Measurements from ENCODE around the gene JKAMP. TPM values are rescaled to one million over a fixed set of nuclear protein-coding genes. Genes with fewer than 3 reads are reported as not detected.

The JKAMP gene
- total and polyA plus RNA-seq, 12 donors = 19.6 to 31.9 (median 26.4) TPM

DNA sequence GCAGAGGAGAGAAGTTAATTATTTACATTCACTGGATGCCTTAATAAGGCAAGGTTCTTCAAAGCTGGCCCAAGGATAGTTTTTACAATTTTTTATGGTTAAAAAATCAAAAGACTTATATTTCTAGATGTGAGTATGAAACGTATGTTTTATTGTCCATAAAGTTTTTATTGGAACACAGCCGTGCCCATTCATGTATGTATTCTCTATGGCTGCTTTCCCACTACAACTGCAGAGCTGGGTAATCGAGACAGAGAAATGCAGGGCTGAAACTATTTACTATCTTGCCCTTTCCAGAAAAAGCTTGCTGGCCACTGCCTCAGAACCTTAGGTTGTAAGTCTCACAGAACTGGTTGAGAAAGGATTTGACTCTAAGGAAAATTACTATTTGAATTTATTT lies 16.4 kb downstream of the JKAMP start:
- WGBS, 2 donors = 69 to 84% methylated on average over 3 of the region's 3 CpGs
- H3K4me3 ChIP-seq = no peak overlapping the region
- ATAC-seq (no peak), DNase-seq (no peak)
- H3K4me1 ChIP-seq = peaks cover 0 to 8% (median 3%) of the 10 kb centered on the region in 9 donors
- TF ChIP-seq, protein P1, sequence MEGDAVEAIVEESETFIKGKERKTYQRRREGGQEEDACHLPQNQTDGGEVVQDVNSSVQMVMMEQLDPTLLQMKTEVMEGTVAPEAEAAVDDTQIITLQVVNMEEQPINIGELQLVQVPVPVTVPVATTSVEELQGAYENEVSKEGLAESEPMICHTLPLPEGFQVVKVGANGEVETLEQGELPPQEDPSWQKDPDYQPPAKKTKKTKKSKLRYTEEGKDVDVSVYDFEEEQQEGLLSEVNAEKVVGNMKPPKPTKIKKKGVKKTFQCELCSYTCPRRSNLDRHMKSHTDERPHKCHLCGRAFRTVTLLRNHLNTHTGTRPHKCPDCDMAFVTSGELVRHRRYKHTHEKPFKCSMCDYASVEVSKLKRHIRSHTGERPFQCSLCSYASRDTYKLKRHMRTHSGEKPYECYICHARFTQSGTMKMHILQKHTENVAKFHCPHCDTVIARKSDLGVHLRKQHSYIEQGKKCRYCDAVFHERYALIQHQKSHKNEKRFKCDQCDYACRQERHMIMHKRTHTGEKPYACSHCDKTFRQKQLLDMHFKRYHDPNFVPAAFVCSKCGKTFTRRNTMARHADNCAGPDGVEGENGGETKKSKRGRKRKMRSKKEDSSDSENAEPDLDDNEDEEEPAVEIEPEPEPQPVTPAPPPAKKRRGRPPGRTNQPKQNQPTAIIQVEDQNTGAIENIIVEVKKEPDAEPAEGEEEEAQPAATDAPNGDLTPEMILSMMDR (IDR thresholded peaks at IDR 0.05) = no peak
- H3K9me3 ChIP-seq = no peaks in the 10 kb centered on the region
- H3K36me3 ChIP-seq = peaks cover 0 to 99% (median 26%) of the 10 kb centered on the region in 9 donors
- H3K27ac ChIP-seq = no peak overlapping the region
- intact Hi-C loops (cut with DNase I) = loop anchor here in 1 of 10 donors (10.0 kb wide), 1 partner anchor 74 kb away; the partner anchor contains the start of gene CCDC175
- no peaks in the 10 kb centered on the region for H3K27me3 ChIP-seq

DNA sequence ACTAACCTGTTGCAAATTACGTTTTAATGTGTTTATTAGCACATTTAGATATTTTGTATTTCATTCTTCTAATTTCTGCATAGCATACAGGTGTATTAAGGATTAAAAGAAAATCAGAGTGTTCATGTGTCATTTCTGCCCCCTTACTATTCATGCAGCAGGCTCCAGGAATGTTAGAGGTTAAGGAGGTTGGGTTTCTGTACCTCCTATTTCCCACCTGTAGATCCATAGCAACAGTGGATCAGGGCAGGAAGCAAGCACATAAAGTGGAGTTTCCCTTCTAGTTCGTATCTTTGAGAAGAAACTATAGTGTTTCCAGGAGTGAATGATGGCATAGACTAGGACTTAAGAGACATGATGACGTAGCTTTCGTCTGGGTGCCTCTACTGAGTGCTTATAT lies 18.9 kb downstream of the JKAMP start:
- no peak overlapping the region for H3K4me3 ChIP-seq
- intact Hi-C loops (cut with DNase I) = loop anchor here in 1 of 10 donors (10.0 kb wide), 1 partner anchor 72 kb away; the partner anchor contains the start of gene CCDC175

GRCh38 chr14:59507063-59507751 lies 22.9 kb downstream of the JKAMP start:
- ATAC-seq = peak in 6 of 8 donors; percentile 47 to 75 (median 58)
- Histone ChIP-seq H3K9me3 (no peaks in the 10 kb centered on the region), H3K36me3 (peaks cover 0 to 35% (median 9%) of the 10 kb centered on the region in 9 donors), H3K27ac (no peak overlapping the region), H3K4me1 (no peaks in the 10 kb centered on the region), H3K4me3 (no peak overlapping the region), H3K27me3 (peaks cover 0 to 8% (median 0%) of the 10 kb centered on the region in 7 donors)
- TF ChIP-seq, protein P1 (IDR thresholded peaks at IDR 0.05) = peak in 8 of 9 donors; percentile 55 to 81 (median 70)
- intact Hi-C loops (cut with DNase I) = loop anchor here in 1 of 10 donors (10.0 kb wide), 1 partner anchor 68 kb away; the partner anchor contains the start of gene CCDC175
- peak in 1 of 2 donors; percentile 32 for DNase-seq

More for the DNA sequence above, 18.9 kb downstream of the JKAMP start:
- WGBS, 2 donors = 77 to 89% methylated on average over 4 of the region's 4 CpGs
- Histone ChIP-seq H3K4me1 (peaks cover 0 to 8% (median 3%) of the 10 kb centered on the region in 9 donors), H3K27ac (no peak overlapping the region), H3K36me3 (peaks cover 0 to 75% (median 19%) of the 10 kb centered on the region in 9 donors), H3K9me3 (no peaks in the 10 kb centered on the region), H3K27me3 (no peaks in the 10 kb centered on the region)
- ATAC-seq (no peak), DNase-seq (no peak)
- TF ChIP-seq, protein P1 (IDR thresholded peaks at IDR 0.05) = no peak

- H3K36me3 ChIP-seq = peaks cover 0 to 32% (median 9%) of the 10 kb centered on the region in 9 donors
- ATAC-seq = no peak
- H3K9me3 ChIP-seq = no peaks in the 10 kb centered on the region
- TF ChIP-seq, protein P1 (IDR thresholded peaks at IDR 0.05) = no peak
- no peak overlapping the region for H3K27ac ChIP-seq
- 92 to 94% methylated on average over 3 of the region's 3 CpGs for WGBS, 2 donors
- intact Hi-C loops (cut with DNase I) = loop anchor here in 1 of 10 donors (10.0 kb wide), 1 partner anchor 67 kb away; the partner anchor contains the start of gene CCDC175
- H3K27me3 ChIP-seq = peaks cover 0 to 8% (median 0%) of the 10 kb centered on the region in 7 donors
- no peak for DNase-seq
- no peaks in the 10 kb centered on the region for H3K4me1 ChIP-seq
- no peak overlapping the region for H3K4me3 ChIP-seq
These were observed 23.4 kb downstream of the JKAMP start for GRCh38 chr14:59507752-59508103.
